A549 (cell line): ENCODE results near the gene COPS6.

Source experiments
- CBX2 ChIP-seq: fragments of 200-600 bp; sonication (generic); IDR thresholded peaks from 2 replicates; pipeline ENCODE4 v1.6.1; 2016; ENCODE audit warnings: low read depth, mild to moderate bottlenecking, borderline replicate concordance
- EHMT2 ChIP-seq: fragments of 200-600 bp; sonication (generic); IDR thresholded peaks from 2 replicates; pipeline ENCODE4 v1.6.1; 2016; ENCODE audit warnings: antibody characterized with exemption, low read depth, mild to moderate bottlenecking, moderate library complexity
- EP300 ChIP-seq, 2 experiments: fragments of >200 bp; sonication (Bioruptor Twin); formaldehyde crosslinking; IDR thresholded peaks; 2 replicates in 1 of 2; 3 replicates in 1 of 2; pipeline ENCODE4 v1.6.1; 2016 to 2017
- POLR2A ChIP-seq: IDR thresholded peaks from 2 replicates; pipeline ENCODE4 v1.6.1; 2012; ENCODE audit warnings: mild to moderate bottlenecking, low read length
- TF ChIP-seq, protein P1 (sequence below): fragments of >200 bp; sonication (Bioruptor Twin); formaldehyde crosslinking; IDR thresholded peaks from 3 replicates; pipeline ENCODE4 v1.5.1; 2016
- TF ChIP-seq, protein P2 (sequence below): IDR thresholded peaks from 2 replicates; pipeline ENCODE4 v1.6.1; 2012
- TF ChIP-seq, protein P3 (sequence below): IDR thresholded peaks from 2 replicates; pipeline ENCODE4 v1.6.1; 2012
- TF ChIP-seq, protein P4 (sequence below): fragments of 450-650 bp; IDR thresholded peaks from 2 replicates; pipeline ENCODE4 v1.6.1; 2014; ENCODE audit warnings: antibody characterized with exemption

DNA sequence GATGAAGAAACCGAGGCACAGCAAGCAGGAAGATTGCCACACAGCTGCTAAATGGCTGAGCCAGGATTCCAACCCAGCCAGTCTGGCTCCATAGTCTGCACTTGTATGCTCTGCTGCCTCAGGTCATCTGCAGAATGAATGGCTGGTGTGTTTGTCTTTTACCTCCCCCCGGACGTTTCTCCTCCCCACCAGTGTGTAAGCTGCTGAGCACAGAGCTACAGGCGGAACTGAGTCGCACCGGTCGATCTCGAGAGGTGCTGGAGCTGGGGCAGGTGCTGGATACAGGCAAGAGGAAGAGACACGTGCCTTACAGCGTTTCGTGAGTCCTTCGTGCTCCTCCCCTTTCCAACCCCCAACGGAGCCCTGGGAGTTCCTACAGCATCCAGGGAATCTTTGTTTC is 33.3 kb downstream of the COPS6 start:
- TF ChIP-seq, protein P1, sequence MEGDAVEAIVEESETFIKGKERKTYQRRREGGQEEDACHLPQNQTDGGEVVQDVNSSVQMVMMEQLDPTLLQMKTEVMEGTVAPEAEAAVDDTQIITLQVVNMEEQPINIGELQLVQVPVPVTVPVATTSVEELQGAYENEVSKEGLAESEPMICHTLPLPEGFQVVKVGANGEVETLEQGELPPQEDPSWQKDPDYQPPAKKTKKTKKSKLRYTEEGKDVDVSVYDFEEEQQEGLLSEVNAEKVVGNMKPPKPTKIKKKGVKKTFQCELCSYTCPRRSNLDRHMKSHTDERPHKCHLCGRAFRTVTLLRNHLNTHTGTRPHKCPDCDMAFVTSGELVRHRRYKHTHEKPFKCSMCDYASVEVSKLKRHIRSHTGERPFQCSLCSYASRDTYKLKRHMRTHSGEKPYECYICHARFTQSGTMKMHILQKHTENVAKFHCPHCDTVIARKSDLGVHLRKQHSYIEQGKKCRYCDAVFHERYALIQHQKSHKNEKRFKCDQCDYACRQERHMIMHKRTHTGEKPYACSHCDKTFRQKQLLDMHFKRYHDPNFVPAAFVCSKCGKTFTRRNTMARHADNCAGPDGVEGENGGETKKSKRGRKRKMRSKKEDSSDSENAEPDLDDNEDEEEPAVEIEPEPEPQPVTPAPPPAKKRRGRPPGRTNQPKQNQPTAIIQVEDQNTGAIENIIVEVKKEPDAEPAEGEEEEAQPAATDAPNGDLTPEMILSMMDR: no peak
- TF ChIP-seq CBX2: no peak
- TF ChIP-seq POLR2A: no peak
- TF ChIP-seq, protein P2, sequence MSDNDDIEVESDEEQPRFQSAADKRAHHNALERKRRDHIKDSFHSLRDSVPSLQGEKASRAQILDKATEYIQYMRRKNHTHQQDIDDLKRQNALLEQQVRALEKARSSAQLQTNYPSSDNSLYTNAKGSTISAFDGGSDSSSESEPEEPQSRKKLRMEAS: no peak
- TF ChIP-seq, protein P3, sequence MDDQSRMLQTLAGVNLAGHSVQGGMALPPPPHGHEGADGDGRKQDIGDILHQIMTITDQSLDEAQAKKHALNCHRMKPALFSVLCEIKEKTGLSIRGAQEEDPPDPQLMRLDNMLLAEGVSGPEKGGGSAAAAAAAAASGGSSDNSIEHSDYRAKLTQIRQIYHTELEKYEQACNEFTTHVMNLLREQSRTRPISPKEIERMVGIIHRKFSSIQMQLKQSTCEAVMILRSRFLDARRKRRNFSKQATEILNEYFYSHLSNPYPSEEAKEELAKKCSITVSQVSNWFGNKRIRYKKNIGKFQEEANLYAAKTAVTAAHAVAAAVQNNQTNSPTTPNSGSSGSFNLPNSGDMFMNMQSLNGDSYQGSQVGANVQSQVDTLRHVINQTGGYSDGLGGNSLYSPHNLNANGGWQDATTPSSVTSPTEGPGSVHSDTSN: no peak
- TF ChIP-seq, protein P4, sequence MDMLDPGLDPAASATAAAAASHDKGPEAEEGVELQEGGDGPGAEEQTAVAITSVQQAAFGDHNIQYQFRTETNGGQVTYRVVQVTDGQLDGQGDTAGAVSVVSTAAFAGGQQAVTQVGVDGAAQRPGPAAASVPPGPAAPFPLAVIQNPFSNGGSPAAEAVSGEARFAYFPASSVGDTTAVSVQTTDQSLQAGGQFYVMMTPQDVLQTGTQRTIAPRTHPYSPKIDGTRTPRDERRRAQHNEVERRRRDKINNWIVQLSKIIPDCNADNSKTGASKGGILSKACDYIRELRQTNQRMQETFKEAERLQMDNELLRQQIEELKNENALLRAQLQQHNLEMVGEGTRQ: no peak
- TF ChIP-seq EP300 (IDR thresholded peaks at IDR 0.05): no peak
- no peak for TF ChIP-seq EHMT2
